HCT116 (cell line): ENCODE measurements around the gene MSL3. TPM values are rescaled to one million over a fixed set of nuclear protein-coding genes. Genes with fewer than 3 reads are reported as not detected.

Experiments
- ATAC-seq: fragments of 200-7000 bp; cut with Tn5 transposase; 2 replicates; pipeline ENCODE4 v1.9.1; 2020; ENCODE audit warnings: mild to moderate bottlenecking, moderate library complexity
- BruUV-seq: library from RNA; stranded (reverse); fragments of 400-500 nt; replicated peaks from 2 replicates; lab custom pipeline; 2021; lab: Mats Ljungman, UMichigan
- CTCF ChIA-PET: fragments of 300-600 bp; sonication (Branson Sonifier 250); formaldehyde crosslinking; loops from one replicate; lab custom pipeline; 2021; ENCODE audit warnings: antibody characterized with exemption; lab: Charles Lee
- POLR2A ChIA-PET: fragments of 300-600, 350-600 bp; sonication (Branson Sonifier 250); formaldehyde crosslinking; loops from one replicate; lab custom pipeline; 2021; ENCODE audit warnings: antibody characterized with exemption; lab: Charles Lee
- RAD21 ChIA-PET, 2 experiments: fragments of 300-600 bp; sonication (Branson Sonifier 250); formaldehyde crosslinking; loops; one replicate each; lab custom pipeline; 2023; ENCODE audit warnings: low total read pairs in 2 of 2; ENCODE audit not compliant: uncharacterized antibody in 2 of 2, unreplicated experiment in 2 of 2, low non-redundant PET in 1 of 2; lab: Charles Lee
- DNase-seq: peaks from one replicate; pipeline ENCODE4 v3.0.0-alpha.2; 2010; ENCODE audit warnings: low read depth, low spot score
- H2AFZ ChIP-seq: fragments of 200-600 bp; shearing (Covaris generic), sonication (generic); 2 replicates; pipeline ENCODE4 v1.6.1; 2017; ENCODE audit warnings: low read depth, mixed run types, mixed read lengths, antibody characterized with exemption, low read length; ENCODE audit not compliant: poor library complexity, severe bottlenecking
- H3K27ac ChIP-seq: 2 replicates; pipeline ENCODE4 v1.5.1; 2012; ENCODE audit warnings: low read depth, low read length
- H3K27me3 ChIP-seq: fragments of 200-600 bp; sonication (generic); 2 replicates; pipeline ENCODE4 v1.6.1; 2016; ENCODE audit warnings: mixed run types, low read length, mixed read lengths; ENCODE audit not compliant: insufficient read depth
- H3K36me3 ChIP-seq, 2 experiments: fragments of 200-500 bp in 1 of 2; fragments of 200-600 bp in 1 of 2; sonication (Bioruptor generic) in 1 of 2; sonication (generic) in 1 of 2; 2 replicates each; pipeline versions ENCODE4 v1.5.1 to v1.6.1; 2014 to 2016; ENCODE audit warnings: low read length in 2 of 2, inconsistent platforms in 1 of 2, mixed read lengths in 1 of 2, mixed run types in 1 of 2; ENCODE audit not compliant: insufficient read depth in 2 of 2, control insufficient read depth in 1 of 2
- H3K4me1 ChIP-seq, 2 experiments: fragments of 200-600 bp in 1 of 2; sonication (generic) in 1 of 2; 2 replicates each; pipeline versions ENCODE4 v1.5.1 to v1.6.1; 2012 to 2017; ENCODE audit warnings: low read length in 2 of 2, inconsistent platforms in 1 of 2, mild to moderate bottlenecking in 1 of 2, mixed read lengths in 1 of 2, mixed run types in 1 of 2, moderate library complexity in 1 of 2; ENCODE audit not compliant: insufficient read depth in 2 of 2, control insufficient read depth in 1 of 2
- H3K4me2 ChIP-seq: fragments of 200-600 bp; sonication (generic); 2 replicates; pipeline ENCODE4 v1.6.1; 2017; ENCODE audit warnings: mixed run types, low read length, mixed read lengths
- H3K4me3 ChIP-seq, 2 experiments: fragments of 200-600 bp in 1 of 2; sonication (generic) in 1 of 2; replicated peaks in 1 of 2; 2 replicates each; pipeline ENCODE4 v1.5.1; 2011 to 2016; ENCODE audit warnings: low read length in 2 of 2, control low read depth in 1 of 2, low read depth in 1 of 2, mild to moderate bottlenecking in 1 of 2, mixed read lengths in 1 of 2, mixed run types in 1 of 2
- H3K79me2 ChIP-seq: fragments of 200-600 bp; sonication (generic); 2 replicates; pipeline ENCODE4 v1.6.1; 2017; ENCODE audit warnings: mild to moderate bottlenecking, mixed run types, low read length, moderate library complexity, mixed read lengths; ENCODE audit not compliant: insufficient read depth
- H3K9ac ChIP-seq: fragments of 200-600 bp; sonication (generic); 2 replicates; pipeline ENCODE4 v1.6.1; 2016; ENCODE audit warnings: low read length, mixed read lengths
- H3K9me2 ChIP-seq: fragments of 200-600 bp; sonication (generic), shearing (Covaris generic); 2 replicates; pipeline ENCODE4 v1.6.1; 2017; ENCODE audit warnings: mixed run types, mild to moderate bottlenecking, moderate library complexity; ENCODE audit not compliant: insufficient read depth
- H3K9me3 ChIP-seq, 2 experiments: fragments of 200-500 bp in 1 of 2; fragments of 200-600 bp in 1 of 2; sonication (Bioruptor generic) in 1 of 2; sonication (generic) in 1 of 2; 2 replicates each; pipeline ENCODE4 v1.6.1; 2014 to 2017; ENCODE audit warnings: low read length in 2 of 2, mixed read lengths in 2 of 2, inconsistent platforms in 1 of 2, low read depth in 1 of 2, mild to moderate bottlenecking in 1 of 2, mixed run types in 1 of 2, moderate library complexity in 1 of 2; ENCODE audit not compliant: control insufficient read depth in 1 of 2, insufficient read depth in 1 of 2
- H4K20me1 ChIP-seq: fragments of 200-600 bp; sonication (generic), shearing (Covaris generic); 2 replicates; pipeline ENCODE4 v1.6.1; 2017; ENCODE audit warnings: mixed run types, mild to moderate bottlenecking, moderate library complexity; ENCODE audit not compliant: insufficient read depth
- CBX3 ChIP-seq: IDR thresholded peaks from 2 replicates; pipeline ENCODE4 v1.6.1; 2012; ENCODE audit warnings: low read depth
- ELF1 ChIP-seq: IDR thresholded peaks from 2 replicates; pipeline ENCODE4 v1.6.1; 2012; ENCODE audit warnings: low read depth, borderline replicate concordance
- EZH2 ChIP-seq: fragments of 200-600 bp; sonication (generic); IDR thresholded peaks from 2 replicates; pipeline ENCODE4 v1.6.1; 2017; ENCODE audit warnings: antibody characterized with exemption, mixed run types
- EZH2phosphoT487 ChIP-seq: fragments of 200-600 bp; IDR thresholded peaks from 2 replicates; pipeline ENCODE4 v1.6.1; 2018; ENCODE audit warnings: antibody characterized with exemption, borderline replicate concordance
- JUND ChIP-seq: IDR thresholded peaks from 2 replicates; pipeline ENCODE4 v1.6.1; 2012
- POLR2A ChIP-seq: IDR thresholded peaks from 2 replicates; pipeline ENCODE4 v1.7.0; 2011; ENCODE audit warnings: borderline replicate concordance; ENCODE audit not compliant: insufficient read depth, insufficient read length; ENCODE audit errors: extremely low read depth
- SIN3A ChIP-seq: IDR thresholded peaks from 2 replicates; pipeline ENCODE4 v1.6.1; 2012; ENCODE audit warnings: low read depth
- SRF ChIP-seq: IDR thresholded peaks from 2 replicates; pipeline ENCODE4 v1.6.1; 2012; ENCODE audit warnings: low read depth
- YY1 ChIP-seq: IDR thresholded peaks from 2 replicates; pipeline ENCODE4 v1.6.1; 2011; ENCODE audit warnings: low read length, low read depth, moderate library complexity, mild to moderate bottlenecking; ENCODE audit not compliant: insufficient replicate concordance; ENCODE audit errors: extremely low read depth
- ZFX ChIP-seq: fragments of 450-650 bp; IDR thresholded peaks from 2 replicates; pipeline ENCODE4 v1.6.1; 2017
- intact Hi-C: fragments of 100-400 bp; cut with micrococcal nuclease; formaldehyde crosslinking; loops from 2 replicates; pipeline ENCODE4 v1.10.0; 2022
- total RNA-seq: library from RNA; stranded (reverse); gene quantifications from one replicate; pipeline ENCODE4 v1.2.1, GENCODE V29; 2021; ENCODE audit not compliant: unreplicated experiment
- TF ChIP-seq, protein P1 (sequence below), 3 experiments: fragments of 200-600 bp in 1 of 3; sonication (generic) in 1 of 3; IDR thresholded peaks in 2 of 3; conservative IDR thresholded peaks in 1 of 3; 2 replicates each; pipeline ENCODE4 v1.5.1; 2012 to 2017; ENCODE audit warnings: low read depth in 2 of 3, low read length in 2 of 3, antibody characterized with exemption in 1 of 3, borderline replicate concordance in 1 of 3, control low read depth in 1 of 3, mild to moderate bottlenecking in 1 of 3, mixed read lengths in 1 of 3, mixed run types in 1 of 3, moderate library complexity in 1 of 3; ENCODE audit not compliant: insufficient read depth in 1 of 3
- TF ChIP-seq, protein P2 (sequence below): IDR thresholded peaks from 2 replicates; pipeline ENCODE4 v1.6.1; 2012
- TF ChIP-seq, protein P3 (sequence below): IDR thresholded peaks from 2 replicates; pipeline ENCODE4 v1.6.1; 2011; ENCODE audit warnings: mild to moderate bottlenecking, low read length, moderate library complexity; ENCODE audit not compliant: insufficient replicate concordance; ENCODE audit errors: extremely low read depth

The MSL3 gene
- total RNA-seq, 1 experiment from 2014 or later, result 12.0 TPM

DNA sequence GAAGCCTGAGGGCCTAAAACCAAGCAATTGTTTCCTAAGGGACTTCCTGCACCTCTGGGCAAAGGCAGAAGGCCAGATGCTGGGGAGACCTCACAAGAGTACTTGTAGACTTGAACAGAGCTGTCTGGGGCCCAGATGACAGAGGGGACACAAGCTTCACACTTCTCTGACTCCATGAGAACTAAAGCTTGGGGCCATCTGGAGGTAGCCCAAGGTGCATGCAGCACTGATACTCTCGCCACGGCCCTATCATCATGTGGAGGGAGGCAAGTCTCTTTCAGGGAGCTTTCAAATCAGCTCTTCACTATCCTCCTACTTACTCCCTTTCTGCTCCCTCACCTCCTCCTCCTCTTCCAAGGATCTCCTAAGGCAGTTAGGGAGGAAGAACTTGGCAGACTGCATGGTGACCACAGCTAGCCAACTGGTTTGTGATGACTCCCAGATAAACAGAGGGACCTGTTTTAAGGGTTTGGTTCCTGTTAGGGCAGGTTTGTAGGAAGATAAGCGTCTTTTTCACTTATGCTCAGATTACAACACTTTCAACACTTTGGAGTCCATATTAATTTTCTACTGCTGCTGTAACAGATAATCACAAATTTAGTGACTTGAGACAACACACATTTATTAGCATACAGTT is 23.8 kb downstream of the MSL3 start:
- Histone ChIP-seq H3K9me2 (no peaks in the 10 kb centered on the region), H3K4me1 (no peaks in the 10 kb centered on the region), H4K20me1 (no peaks in the 10 kb centered on the region; the same call in 1 of the 2 replicates), H3K9ac (no peak overlapping the region), H2AFZ (no peak overlapping the region), H3K4me3 (no peak overlapping the region), H3K4me2 (no peak overlapping the region), H3K9me3 (no peaks in the 10 kb centered on the region), H3K27ac (no peak overlapping the region), H3K36me3 (no peaks in the 10 kb centered on the region), H3K27me3 (no peaks in the 10 kb centered on the region)
- intact Hi-C loops, result no loop called here
- ChIA-PET CTCF (no interaction called here), RAD21 (no interaction called here), POLR2A (no interaction called here)
- DNase-seq, result no peak
- ATAC-seq, result no peak
- BruUV-seq, result no TSS peak
- TF ChIP-seq SRF, result no peak
- no peak for TF ChIP-seq CBX3
- TF ChIP-seq POLR2A, result no peak
- TF ChIP-seq, protein P1, sequence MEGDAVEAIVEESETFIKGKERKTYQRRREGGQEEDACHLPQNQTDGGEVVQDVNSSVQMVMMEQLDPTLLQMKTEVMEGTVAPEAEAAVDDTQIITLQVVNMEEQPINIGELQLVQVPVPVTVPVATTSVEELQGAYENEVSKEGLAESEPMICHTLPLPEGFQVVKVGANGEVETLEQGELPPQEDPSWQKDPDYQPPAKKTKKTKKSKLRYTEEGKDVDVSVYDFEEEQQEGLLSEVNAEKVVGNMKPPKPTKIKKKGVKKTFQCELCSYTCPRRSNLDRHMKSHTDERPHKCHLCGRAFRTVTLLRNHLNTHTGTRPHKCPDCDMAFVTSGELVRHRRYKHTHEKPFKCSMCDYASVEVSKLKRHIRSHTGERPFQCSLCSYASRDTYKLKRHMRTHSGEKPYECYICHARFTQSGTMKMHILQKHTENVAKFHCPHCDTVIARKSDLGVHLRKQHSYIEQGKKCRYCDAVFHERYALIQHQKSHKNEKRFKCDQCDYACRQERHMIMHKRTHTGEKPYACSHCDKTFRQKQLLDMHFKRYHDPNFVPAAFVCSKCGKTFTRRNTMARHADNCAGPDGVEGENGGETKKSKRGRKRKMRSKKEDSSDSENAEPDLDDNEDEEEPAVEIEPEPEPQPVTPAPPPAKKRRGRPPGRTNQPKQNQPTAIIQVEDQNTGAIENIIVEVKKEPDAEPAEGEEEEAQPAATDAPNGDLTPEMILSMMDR (IDR thresholded peaks at IDR 0.05 in 2 of 3, conservative IDR thresholded peaks at IDR 0.05 in 1 of 3; ENCODE audit: borderline replicate concordance in 1 of 3, insufficient read depth in 1 of 3, low read depth in 2 of 3, low read length in 2 of 3), result no peak
- no peak for TF ChIP-seq EZH2phosphoT487
- no peak for TF ChIP-seq EZH2
- no peak for TF ChIP-seq ZFX
- TF ChIP-seq JUND, result no peak
- TF ChIP-seq SIN3A, result no peak
- TF ChIP-seq, all 23 proteins: peak for 0
- no peaks in the 10 kb centered on the region for H3K79me2 ChIP-seq

DNA sequence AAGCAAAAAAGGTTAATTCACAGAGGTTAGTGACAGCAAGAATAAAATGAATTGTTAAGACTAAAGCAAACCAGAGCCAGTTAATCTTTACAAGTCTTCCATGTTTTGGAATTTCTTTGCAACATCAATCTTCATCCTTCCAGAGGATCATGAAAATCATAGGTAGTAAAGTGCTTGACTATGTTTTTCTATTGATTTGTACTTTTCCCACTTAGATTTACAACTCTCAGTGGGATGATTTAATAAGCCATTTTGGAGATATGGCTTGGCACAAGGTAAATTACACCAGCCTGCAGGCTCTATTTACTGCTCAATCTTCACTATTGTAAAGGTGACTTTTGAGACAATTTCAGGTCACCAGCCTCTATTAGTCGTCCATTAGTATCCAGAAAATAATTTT is 26.5 kb downstream of the MSL3 start:
- POLR2A ChIA-PET, result no interaction called here
- no peak overlapping the region for H3K4me2 ChIP-seq
- no TSS peak for BruUV-seq
- DNase-seq, result no peak
- H3K79me2 ChIP-seq, result no peaks in the 10 kb centered on the region
- H3K9me3 ChIP-seq, result no peaks in the 10 kb centered on the region
- H4K20me1 ChIP-seq, result no peaks in the 10 kb centered on the region
- H3K4me1 ChIP-seq, result no peaks in the 10 kb centered on the region
- RAD21 ChIA-PET, result no interaction called here
- H2AFZ ChIP-seq, result no peak overlapping the region
- intact Hi-C loops, result no loop called here
- no peaks in the 10 kb centered on the region for H3K27me3 ChIP-seq
- CTCF ChIA-PET, result no interaction called here
- H3K36me3 ChIP-seq, result no peaks in the 10 kb centered on the region
- no peak for ATAC-seq
- no peak overlapping the region for H3K4me3 ChIP-seq
- no peak overlapping the region for H3K27ac ChIP-seq
- no peak overlapping the region for H3K9ac ChIP-seq
- no peaks in the 10 kb centered on the region for H3K9me2 ChIP-seq
- TF ChIP-seq EZH2phosphoT487 (no peak), ELF1 (no peak), JUND (no peak), EZH2 (no peak), YY1 (no peak)
- TF ChIP-seq, protein P2, sequence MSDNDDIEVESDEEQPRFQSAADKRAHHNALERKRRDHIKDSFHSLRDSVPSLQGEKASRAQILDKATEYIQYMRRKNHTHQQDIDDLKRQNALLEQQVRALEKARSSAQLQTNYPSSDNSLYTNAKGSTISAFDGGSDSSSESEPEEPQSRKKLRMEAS, result no peak
- TF ChIP-seq, protein P3, sequence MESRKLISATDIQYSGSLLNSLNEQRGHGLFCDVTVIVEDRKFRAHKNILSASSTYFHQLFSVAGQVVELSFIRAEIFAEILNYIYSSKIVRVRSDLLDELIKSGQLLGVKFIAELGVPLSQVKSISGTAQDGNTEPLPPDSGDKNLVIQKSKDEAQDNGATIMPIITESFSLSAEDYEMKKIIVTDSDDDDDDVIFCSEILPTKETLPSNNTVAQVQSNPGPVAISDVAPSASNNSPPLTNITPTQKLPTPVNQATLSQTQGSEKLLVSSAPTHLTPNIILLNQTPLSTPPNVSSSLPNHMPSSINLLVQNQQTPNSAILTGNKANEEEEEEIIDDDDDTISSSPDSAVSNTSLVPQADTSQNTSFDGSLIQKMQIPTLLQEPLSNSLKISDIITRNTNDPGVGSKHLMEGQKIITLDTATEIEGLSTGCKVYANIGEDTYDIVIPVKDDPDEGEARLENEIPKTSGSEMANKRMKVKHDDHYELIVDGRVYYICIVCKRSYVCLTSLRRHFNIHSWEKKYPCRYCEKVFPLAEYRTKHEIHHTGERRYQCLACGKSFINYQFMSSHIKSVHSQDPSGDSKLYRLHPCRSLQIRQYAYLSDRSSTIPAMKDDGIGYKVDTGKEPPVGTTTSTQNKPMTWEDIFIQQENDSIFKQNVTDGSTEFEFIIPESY, result no peak
- TF ChIP-seq, protein P1 (IDR thresholded peaks at IDR 0.05 in 2 of 3, conservative IDR thresholded peaks at IDR 0.05 in 1 of 3; ENCODE audit: borderline replicate concordance in 1 of 3, insufficient read depth in 1 of 3, low read depth in 2 of 3, low read length in 2 of 3), result no peak
